Endodermal cell (in vitro differentiated cells): ENCODE data around the gene PRDM5. TPM values are rescaled to one million over a fixed set of nuclear protein-coding genes. Genes with fewer than 3 reads are reported as not detected.
A peak's percentile ranks its signal among the peaks of the same experiment; 100 is the strongest.

ENCODE experiments used
- DNase-seq: peaks from one replicate; pipeline ENCODE4 v3.0.0-alpha.2; 2017
- H3K27ac ChIP-seq: 2 replicates; pipeline ENCODE4 v1.5.1; 2013; ENCODE audit warnings: mild to moderate bottlenecking, low read depth, low read length, moderate library complexity
- H3K27me3 ChIP-seq: 2 replicates; pipeline ENCODE4 v1.6.1; 2013; ENCODE audit warnings: mild to moderate bottlenecking, low read length, moderate library complexity; ENCODE audit not compliant: insufficient read depth, control insufficient read depth, poor library complexity, severe bottlenecking
- H3K36me3 ChIP-seq: 2 replicates; pipeline ENCODE4 v1.7.0; 2013; ENCODE audit warnings: mild to moderate bottlenecking, low read length, moderate library complexity; ENCODE audit not compliant: control insufficient read depth, insufficient read depth
- H3K4me1 ChIP-seq: one replicate; pipeline ENCODE4 v1.7.0; 2013; ENCODE audit warnings: low read length; ENCODE audit not compliant: control insufficient read depth, insufficient read depth
- H3K4me3 ChIP-seq: 2 replicates; pipeline ENCODE4 v1.5.1; 2013; ENCODE audit warnings: mild to moderate bottlenecking, low read length, moderate library complexity
- H3K9ac ChIP-seq: 2 replicates; pipeline ENCODE4 v1.6.1; 2013; ENCODE audit warnings: mild to moderate bottlenecking, low read length, moderate library complexity; ENCODE audit not compliant: poor library complexity, severe bottlenecking; ENCODE audit errors: extremely low read depth
- H3K9me3 ChIP-seq: 2 replicates; pipeline ENCODE4 v1.6.1; 2013; ENCODE audit warnings: mild to moderate bottlenecking, low read length, moderate library complexity; ENCODE audit not compliant: control insufficient read depth
- H3K27ac Mint-ChIP-seq: 2 replicates; pipeline ENCODE4 v1.8.0; 2020; ENCODE audit warnings: mixed read lengths
- H3K27me3 Mint-ChIP-seq: 2 replicates; pipeline ENCODE4 v1.8.0; 2021; ENCODE audit warnings: mild to moderate bottlenecking, mixed read lengths; ENCODE audit not compliant: insufficient read depth
- H3K36me3 Mint-ChIP-seq: 2 replicates; pipeline ENCODE4 v1.8.0; 2020; ENCODE audit warnings: low read depth, mixed read lengths
- H3K4me1 Mint-ChIP-seq: 2 replicates; pipeline ENCODE4 v1.8.0; 2020; ENCODE audit warnings: mixed read lengths
- H3K4me3 Mint-ChIP-seq: 2 replicates; pipeline ENCODE4 v1.8.0; 2020; ENCODE audit warnings: mild to moderate bottlenecking, moderate library complexity, mixed read lengths
- H3K9me3 Mint-ChIP-seq: 2 replicates; pipeline ENCODE4 v1.8.0; 2020; ENCODE audit warnings: mild to moderate bottlenecking, mixed read lengths
- WGBS, 2 experiments: methylation state at CpG; one replicate each; pipeline versions ENCODE4 v1.1.5 to v1.1.7; 2013; ENCODE audit warnings: missing lambda C conversion rate in 2 of 2, mixed read lengths in 1 of 2; ENCODE audit not compliant: insufficient coverage in 1 of 2, insufficient read length in 1 of 2; 5-methylcytosine and 5-hydroxymethylcytosine counted together
- total RNA-seq, 2 donors: library from RNA; stranded (reverse); fragmentation: NEBNext Ultra II Directional in 1 of 2; extraction: Animal tissue kit (Norgen Biotek cat#: 25700) in 1 of 2; gene quantifications; 2 replicates in 1 of 2; 3 replicates in 1 of 2; pipeline ENCODE4 v1.2.1, GENCODE V29; 2021
- TF ChIP-seq, protein P1 (sequence below): fragments of 200-600 bp; sonication (generic); conservative IDR thresholded peaks from 2 replicates; pipeline ENCODE4 v1.5.0; 2021; ENCODE audit warnings: antibody characterized with exemption, mild to moderate bottlenecking

The PRDM5 gene
- total RNA-seq, 2 donors from 2014 or later: 18.3 to 19.1 TPM

DNA sequence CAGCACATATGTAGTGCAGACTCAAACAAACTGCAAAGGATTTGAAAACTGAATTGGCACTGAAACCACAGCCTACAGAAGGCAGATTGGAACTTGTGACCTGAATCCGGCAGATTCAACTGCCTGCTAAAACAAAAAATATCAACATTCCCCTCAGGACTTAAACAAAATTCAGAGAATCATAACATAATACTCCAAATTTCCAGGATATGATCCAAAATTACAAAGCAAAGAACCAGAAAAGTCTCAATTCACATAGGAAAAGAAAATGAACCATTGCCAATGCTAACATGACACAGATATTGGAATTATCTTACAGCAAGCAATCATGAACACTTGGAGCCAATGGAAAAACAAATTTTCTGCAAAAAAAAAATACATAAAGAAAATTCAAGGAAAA, 250.4 kb downstream of the PRDM5 start:
- H3K4me3 Mint-ChIP-seq: no peak overlapping the region
- DNase-seq: no peak
- TF ChIP-seq, protein P1, sequence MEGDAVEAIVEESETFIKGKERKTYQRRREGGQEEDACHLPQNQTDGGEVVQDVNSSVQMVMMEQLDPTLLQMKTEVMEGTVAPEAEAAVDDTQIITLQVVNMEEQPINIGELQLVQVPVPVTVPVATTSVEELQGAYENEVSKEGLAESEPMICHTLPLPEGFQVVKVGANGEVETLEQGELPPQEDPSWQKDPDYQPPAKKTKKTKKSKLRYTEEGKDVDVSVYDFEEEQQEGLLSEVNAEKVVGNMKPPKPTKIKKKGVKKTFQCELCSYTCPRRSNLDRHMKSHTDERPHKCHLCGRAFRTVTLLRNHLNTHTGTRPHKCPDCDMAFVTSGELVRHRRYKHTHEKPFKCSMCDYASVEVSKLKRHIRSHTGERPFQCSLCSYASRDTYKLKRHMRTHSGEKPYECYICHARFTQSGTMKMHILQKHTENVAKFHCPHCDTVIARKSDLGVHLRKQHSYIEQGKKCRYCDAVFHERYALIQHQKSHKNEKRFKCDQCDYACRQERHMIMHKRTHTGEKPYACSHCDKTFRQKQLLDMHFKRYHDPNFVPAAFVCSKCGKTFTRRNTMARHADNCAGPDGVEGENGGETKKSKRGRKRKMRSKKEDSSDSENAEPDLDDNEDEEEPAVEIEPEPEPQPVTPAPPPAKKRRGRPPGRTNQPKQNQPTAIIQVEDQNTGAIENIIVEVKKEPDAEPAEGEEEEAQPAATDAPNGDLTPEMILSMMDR: no peak
- Histone ChIP-seq H3K27ac (no peak overlapping the region), H3K27me3 (no peaks in the 10 kb centered on the region), H3K9me3 (peaks cover 12% of the 10 kb centered on the region), H3K4me3 (peak overlapping the region; percentile 43), H3K4me1 (no peaks in the 10 kb centered on the region), H3K36me3 (no peaks in the 10 kb centered on the region), H3K9ac (no peak overlapping the region)
- H3K36me3 Mint-ChIP-seq: no peaks in the 10 kb centered on the region
- H3K27me3 Mint-ChIP-seq: no peaks in the 10 kb centered on the region
- H3K27ac Mint-ChIP-seq: no peak overlapping the region
- H3K4me1 Mint-ChIP-seq: peaks cover 10% of the 10 kb centered on the region
- H3K9me3 Mint-ChIP-seq: peaks cover 3% of the 10 kb centered on the region
- WGBS, 2 experiments: 0 to 2% methylated on average over 1 of the region's 1 CpG

DNA sequence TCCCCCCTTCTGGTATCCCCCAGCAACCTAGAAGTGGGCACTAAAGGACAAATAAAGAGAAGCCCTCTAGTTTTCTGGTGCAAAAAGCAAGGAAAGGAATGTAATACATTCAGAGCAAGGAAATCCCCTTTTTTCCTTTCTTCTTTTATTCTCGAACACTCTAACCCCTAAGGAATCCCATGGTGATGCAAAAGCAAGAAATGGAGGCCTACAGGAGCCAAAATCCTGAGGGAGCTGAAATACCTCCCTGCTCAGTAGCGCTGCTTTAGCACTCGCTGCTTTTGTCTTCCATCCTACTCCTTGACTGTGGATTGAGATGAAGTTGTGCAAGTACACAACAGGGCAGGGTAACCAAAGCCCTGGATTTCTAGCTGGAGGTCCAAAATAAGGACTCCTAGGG, 251.0 kb downstream of the PRDM5 start:
- Histone ChIP-seq H3K27ac (no peak overlapping the region), H3K4me3 (peak overlapping the region; percentile 43), H3K4me1 (no peaks in the 10 kb centered on the region), H3K9ac (no peak overlapping the region), H3K9me3 (peaks cover 12% of the 10 kb centered on the region), H3K36me3 (no peaks in the 10 kb centered on the region), H3K27me3 (no peaks in the 10 kb centered on the region)
- Mint-ChIP-seq H3K27ac (no peak overlapping the region), H3K27me3 (no peaks in the 10 kb centered on the region), H3K4me3 (no peak overlapping the region), H3K4me1 (peaks cover 10% of the 10 kb centered on the region), H3K9me3 (peaks cover 3% of the 10 kb centered on the region), H3K36me3 (no peaks in the 10 kb centered on the region)
- TF ChIP-seq, protein P1: no peak
- 92 to 95% methylated on average over 2 to 3 of the region's 3 CpGs for WGBS, 2 experiments
- DNase-seq: no peak

DNA sequence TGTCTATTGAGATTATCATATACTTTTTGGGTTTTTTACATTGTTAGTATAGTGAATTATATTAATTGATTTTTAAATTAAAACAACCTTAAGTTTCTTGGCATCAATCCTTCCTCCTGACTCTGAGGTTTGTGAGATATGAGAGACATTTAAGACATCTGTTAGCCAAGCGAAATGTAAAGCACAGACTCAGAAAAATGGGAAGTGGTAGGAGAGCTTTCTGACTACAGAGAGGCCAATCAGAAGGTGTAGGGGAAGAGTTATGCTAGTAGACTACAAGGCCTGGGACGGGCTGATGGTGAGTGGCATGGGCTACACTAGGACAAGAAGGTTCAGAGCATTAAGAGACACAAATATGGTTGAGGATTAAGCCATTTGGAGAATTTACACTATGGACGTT, 255.4 kb downstream of the PRDM5 start:
- Mint-ChIP-seq H3K4me1 (no peaks in the 10 kb centered on the region), H3K36me3 (no peaks in the 10 kb centered on the region), H3K9me3 (peaks cover 3% of the 10 kb centered on the region), H3K4me3 (no peak overlapping the region), H3K27me3 (no peaks in the 10 kb centered on the region), H3K27ac (no peak overlapping the region)
- 83 to 89% methylated on average over 3 of the region's 3 CpGs for WGBS, 2 experiments
- no peak overlapping the region for H3K27ac ChIP-seq
- no peak for DNase-seq
- no peaks in the 10 kb centered on the region for H3K27me3 ChIP-seq
- H3K36me3 ChIP-seq: no peaks in the 10 kb centered on the region
- H3K4me1 ChIP-seq: no peaks in the 10 kb centered on the region
- no peak overlapping the region for H3K4me3 ChIP-seq
- H3K9ac ChIP-seq: no peak overlapping the region
- peaks cover 7% of the 10 kb centered on the region for H3K9me3 ChIP-seq
- TF ChIP-seq, protein P1: no peak
